Peyer's patch (tissue), 4 donors: ENCODE data around the gene GREB1L.

ENCODE experiments used
- CTCF ChIP-seq, 6 experiments: fragments of 450-650 bp in 4 of 6; fragments of 200-600 bp in 2 of 6; sonication (generic) in 1 of 6; IDR thresholded peaks; one replicate each; pipeline ENCODE4 v1.5.1; 2017 to 2019; ENCODE audit warnings: antibody characterized with exemption in 6 of 6, mild to moderate bottlenecking in 3 of 6, moderate library complexity in 1 of 6
- POLR2A ChIP-seq, 2 donors: fragments of 450-650 bp; IDR thresholded peaks; one replicate each; pipeline ENCODE4 v1.5.1; 2017; ENCODE audit warnings: antibody characterized with exemption in 2 of 2, mild to moderate bottlenecking in 2 of 2, moderate library complexity in 2 of 2

GRCh38 chr18:21261352-21261751, 19.3 kb downstream of the GREB1L start:
- TF ChIP-seq CTCF (IDR thresholded peaks at IDR 0.05) (no peak), POLR2A (IDR thresholded peaks at IDR 0.05) (no peak)
